Dermis blood vessel endothelial cell (primary cell): ENCODE results near the gene SLC39A12. TPM values are rescaled to one million over a fixed set of nuclear protein-coding genes. Genes with fewer than 3 reads are reported as not detected.

Experiments used
- DNase-seq: peaks from one replicate; pipeline ENCODE4 v3.0.0; 2010
- total RNA-seq: library from RNA; depleted of rRNA; stranded (reverse); fragments of >200 nt; gene quantifications from 2 replicates; pipeline ENCODE4 v1.2.3, GENCODE V29; 2014

SLC39A12 gene
- total RNA-seq, 1 donor from 2014 or later: under 0.01 TPM

- no peak for DNase-seq
These were observed 115.2 kb downstream of the SLC39A12 start for GRCh38 chr10:18066947-18067346.

- DNase-seq: no peak
These were observed 116.7 kb downstream of the SLC39A12 start for GRCh38 chr10:18068401-18068800.

- no peak for DNase-seq
These were observed 119.9 kb downstream of the SLC39A12 start for GRCh38 chr10:18071591-18071990.

- DNase-seq: no peak
These were observed 121.6 kb downstream of the SLC39A12 start for GRCh38 chr10:18073314-18073713.

- DNase-seq: no peak
These were observed 124.2 kb downstream of the SLC39A12 start for GRCh38 chr10:18075881-18076280.

GRCh38 chr10:18079665-18080295, 128.1 kb downstream of the SLC39A12 start:
- DNase-seq: no peak

- no peak for DNase-seq
These were observed 130.7 kb downstream of the SLC39A12 start for GRCh38 chr10:18082381-18082780.

GRCh38 chr10:18085855-18086254, 134.1 kb downstream of the SLC39A12 start:
- no peak for DNase-seq

- no peak for DNase-seq
These were observed 135.0 kb downstream of the SLC39A12 start for GRCh38 chr10:18086746-18087145.

GRCh38 chr10:18087355-18087754, 135.6 kb downstream of the SLC39A12 start:
- no peak for DNase-seq

Other genes with a start within 250 kb of the SLC39A12 start
- gene TMEM236, start 199.7 kb upstream of the SLC39A12 start, total RNA-seq: 0.17 and 1.3 TPM in 2 replicates
- gene MRC1, start 142.6 kb upstream of the SLC39A12 start, total RNA-seq: 156 and 249 TPM in 2 replicates
- not detected in 2 replicates for gene CACNB2, start 188.5 kb downstream of the SLC39A12 start, total RNA-seq